Astrocyte (in vitro differentiated cells and primary cell): ENCODE data around the gene SEC14L3. TPM values are rescaled to one million over a fixed set of nuclear protein-coding genes. Genes with fewer than 3 reads are reported as not detected.

Experiments
- DNase-seq: peaks from one replicate; pipeline ENCODE4 v3.0.0-alpha.2; 2010; ENCODE audit warnings: low read depth
- FAIRE-seq: peaks from 2 replicates; lab custom pipeline; 2011; peaks lifted over from hg19 to GRCh38; lab: Jason Lieb, UNC
- H2AFZ ChIP-seq: 2 replicates; pipeline ENCODE4 v1.6.0; 2012; ENCODE audit warnings: low read depth, low read length, inconsistent platforms
- H3K27ac ChIP-seq: 2 replicates; pipeline ENCODE4 v1.5.1; 2011; ENCODE audit warnings: low read depth, low read length, inconsistent platforms
- H3K27me3 ChIP-seq: 2 replicates; pipeline ENCODE4 v1.6.0; 2011; ENCODE audit warnings: low read length, inconsistent platforms; ENCODE audit not compliant: insufficient read depth
- H3K36me3 ChIP-seq: 2 replicates; pipeline ENCODE4 v1.5.1; 2011; ENCODE audit warnings: low read length, inconsistent platforms; ENCODE audit not compliant: insufficient read depth
- H3K4me1 ChIP-seq: 2 replicates; pipeline ENCODE4 v1.5.1; 2011; ENCODE audit warnings: low read length, inconsistent platforms; ENCODE audit not compliant: insufficient read depth
- H3K4me2 ChIP-seq: 2 replicates; pipeline ENCODE4 v1.6.0; 2012; ENCODE audit warnings: low read length, inconsistent platforms
- H3K4me3 ChIP-seq: 2 replicates; pipeline ENCODE4 v1.5.1; 2011; ENCODE audit warnings: low read depth, mild to moderate bottlenecking, low read length, inconsistent platforms; ENCODE audit not compliant: insufficient read depth
- H3K79me2 ChIP-seq: 2 replicates; pipeline ENCODE4 v1.6.0; 2012; ENCODE audit warnings: mild to moderate bottlenecking, low read length, inconsistent platforms; ENCODE audit not compliant: insufficient read depth
- H3K9ac ChIP-seq: 2 replicates; pipeline ENCODE4 v1.6.0; 2012; ENCODE audit warnings: mild to moderate bottlenecking, low read length, inconsistent platforms
- H3K9me3 ChIP-seq: 2 replicates; pipeline ENCODE4 v1.5.1; 2012; ENCODE audit warnings: low read depth, mild to moderate bottlenecking, low read length, inconsistent platforms; ENCODE audit not compliant: insufficient read depth
- H4K20me1 ChIP-seq: 2 replicates; pipeline ENCODE4 v1.6.0; 2012; ENCODE audit warnings: low read length, inconsistent platforms; ENCODE audit not compliant: insufficient read depth
- H3K27ac Mint-ChIP-seq: one replicate; pipeline ENCODE4 v1.8.0; 2021; ENCODE audit warnings: mild to moderate bottlenecking, mixed read lengths; ENCODE audit not compliant: unreplicated experiment
- H3K27me3 Mint-ChIP-seq: one replicate; pipeline ENCODE4 v1.8.0; 2021; ENCODE audit warnings: low read depth, mixed read lengths; ENCODE audit not compliant: unreplicated experiment
- H3K36me3 Mint-ChIP-seq: one replicate; pipeline ENCODE4 v1.8.0; 2021; ENCODE audit warnings: low read depth, mixed read lengths; ENCODE audit not compliant: unreplicated experiment
- H3K4me1 Mint-ChIP-seq: one replicate; pipeline ENCODE4 v1.8.0; 2021; ENCODE audit warnings: low read depth, mixed read lengths; ENCODE audit not compliant: unreplicated experiment
- H3K4me3 Mint-ChIP-seq: one replicate; pipeline ENCODE4 v1.8.0; 2021; ENCODE audit warnings: mild to moderate bottlenecking, moderate library complexity, mixed read lengths; ENCODE audit not compliant: unreplicated experiment
- H3K9me3 Mint-ChIP-seq: one replicate; pipeline ENCODE4 v1.8.0; 2021; ENCODE audit warnings: mild to moderate bottlenecking, mixed read lengths; ENCODE audit not compliant: unreplicated experiment
- EZH2 ChIP-seq: IDR thresholded peaks from 2 replicates; pipeline ENCODE4 v1.6.1; 2012; ENCODE audit warnings: mild to moderate bottlenecking, low read length, inconsistent platforms; ENCODE audit not compliant: insufficient read depth
- total RNA-seq: library from RNA; stranded (reverse); gene quantifications from 2 replicates; pipeline ENCODE4 v1.2.1, GENCODE V29; 2021
- TF ChIP-seq, protein P1 (sequence below): IDR thresholded peaks from 2 replicates; pipeline ENCODE4 v1.5.1; 2011; ENCODE audit warnings: low read depth, mild to moderate bottlenecking, inconsistent platforms, low read length, moderate library complexity; ENCODE audit not compliant: insufficient read depth

SEC14L3 gene
- total RNA-seq, 1 donor from 2014 or later = not detected

GRCh38 chr22:30429887-30430286, 41.9 kb downstream of the SEC14L3 start:
- DNase-seq (no peak), FAIRE-seq (no peak)
- Histone ChIP-seq H4K20me1 (no peaks in the 10 kb centered on the region), H3K79me2 (no peaks in the 10 kb centered on the region), H3K9me3 (no peaks in the 10 kb centered on the region), H3K4me2 (no peak overlapping the region), H3K27ac (no peak overlapping the region), H3K9ac (no peak overlapping the region), H2AFZ (no peak overlapping the region), H3K4me3 (no peak overlapping the region), H3K36me3 (no peaks in the 10 kb centered on the region), H3K4me1 (peaks cover 17% of the 10 kb centered on the region), H3K27me3 (no peaks in the 10 kb centered on the region)
- H3K4me1 Mint-ChIP-seq = no peaks in the 10 kb centered on the region
- H3K27ac Mint-ChIP-seq = no peak overlapping the region
- no peaks in the 10 kb centered on the region for H3K9me3 Mint-ChIP-seq
- no peaks in the 10 kb centered on the region for H3K27me3 Mint-ChIP-seq
- TF ChIP-seq, protein P1, sequence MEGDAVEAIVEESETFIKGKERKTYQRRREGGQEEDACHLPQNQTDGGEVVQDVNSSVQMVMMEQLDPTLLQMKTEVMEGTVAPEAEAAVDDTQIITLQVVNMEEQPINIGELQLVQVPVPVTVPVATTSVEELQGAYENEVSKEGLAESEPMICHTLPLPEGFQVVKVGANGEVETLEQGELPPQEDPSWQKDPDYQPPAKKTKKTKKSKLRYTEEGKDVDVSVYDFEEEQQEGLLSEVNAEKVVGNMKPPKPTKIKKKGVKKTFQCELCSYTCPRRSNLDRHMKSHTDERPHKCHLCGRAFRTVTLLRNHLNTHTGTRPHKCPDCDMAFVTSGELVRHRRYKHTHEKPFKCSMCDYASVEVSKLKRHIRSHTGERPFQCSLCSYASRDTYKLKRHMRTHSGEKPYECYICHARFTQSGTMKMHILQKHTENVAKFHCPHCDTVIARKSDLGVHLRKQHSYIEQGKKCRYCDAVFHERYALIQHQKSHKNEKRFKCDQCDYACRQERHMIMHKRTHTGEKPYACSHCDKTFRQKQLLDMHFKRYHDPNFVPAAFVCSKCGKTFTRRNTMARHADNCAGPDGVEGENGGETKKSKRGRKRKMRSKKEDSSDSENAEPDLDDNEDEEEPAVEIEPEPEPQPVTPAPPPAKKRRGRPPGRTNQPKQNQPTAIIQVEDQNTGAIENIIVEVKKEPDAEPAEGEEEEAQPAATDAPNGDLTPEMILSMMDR = no peak
- TF ChIP-seq EZH2 = no peak
- no peak overlapping the region for H3K4me3 Mint-ChIP-seq
- H3K36me3 Mint-ChIP-seq = peaks cover 5% of the 10 kb centered on the region

DNA sequence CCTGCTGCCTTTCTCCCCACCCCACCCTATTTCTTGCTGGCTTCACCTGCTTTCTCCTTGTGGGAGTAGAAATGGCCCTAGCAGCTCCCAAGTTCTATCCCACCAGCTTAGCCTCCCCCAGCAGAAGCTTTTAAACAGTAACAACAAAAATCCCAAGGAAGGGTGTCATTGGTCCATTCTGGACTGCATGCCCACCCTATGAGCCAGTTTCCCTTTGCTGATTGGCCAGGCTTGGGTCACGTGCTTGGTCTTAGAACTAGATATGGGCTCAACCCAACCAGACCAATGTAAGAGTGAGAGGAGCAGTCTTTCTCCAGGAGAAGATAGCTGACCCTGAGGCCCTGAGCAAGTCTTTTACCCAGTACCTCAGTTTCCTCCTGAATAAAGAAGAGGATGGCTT, 43.9 kb downstream of the SEC14L3 start:
- Histone ChIP-seq H3K36me3 (no peaks in the 10 kb centered on the region), H3K9ac (no peak overlapping the region), H3K9me3 (no peaks in the 10 kb centered on the region), H3K27me3 (no peaks in the 10 kb centered on the region), H4K20me1 (no peaks in the 10 kb centered on the region), H2AFZ (no peak overlapping the region), H3K79me2 (no peaks in the 10 kb centered on the region), H3K4me2 (no peak overlapping the region), H3K4me1 (peaks cover 35% of the 10 kb centered on the region), H3K27ac (no peak overlapping the region), H3K4me3 (no peak overlapping the region)
- no peak for FAIRE-seq
- no peak for DNase-seq
- Mint-ChIP-seq H3K4me1 (peaks cover 2% of the 10 kb centered on the region), H3K27ac (no peak overlapping the region), H3K36me3 (peaks cover 5% of the 10 kb centered on the region), H3K9me3 (no peaks in the 10 kb centered on the region), H3K4me3 (no peak overlapping the region), H3K27me3 (no peaks in the 10 kb centered on the region)
- TF ChIP-seq, protein P1 = no peak
- TF ChIP-seq EZH2 = no peak
